ENCODE measurements around the gene OTUB1. TPM values are rescaled to one million over a fixed set of nuclear protein-coding genes. Genes with fewer than 3 reads are reported as not detected.
"Not testable (repeated sequence)": the region's sequence is repeated elsewhere in the genome, so short reads cannot be mapped to it uniquely, and the experiment has no call there.

OTUB1 gene
- total RNA-seq, 4 donors from 2014 or later, result 35.0 to 86.7 (median 50.4) TPM

GRCh38 chr11:64043545-64043944 is 57.3 kb downstream of the OTUB1 start:
- Histone ChIP-seq H3K4me1 (peaks cover 0 to 77% (median 19%) of the 10 kb centered on the region in 4 donors), H3K27ac (peak overlapping the region in 2 of 4 donors; percentile 66 to 82), H3K9me3 (no peaks in the 10 kb centered on the region), H3K27me3 (no peaks in the 10 kb centered on the region), H3K4me3 (no peak overlapping the region), H3K36me3 (no peaks in the 10 kb centered on the region)
- TF ChIP-seq POLR2A (IDR thresholded peaks at IDR 0.05) (no peak), EP300 (IDR thresholded peaks at IDR 0.05) (no peak), CTCF (IDR thresholded peaks at IDR 0.05) (no peak)
- DNase-seq (ENCODE audit: low spot score in 2 of 2), result no peak
- WGBS, 2 donors, result 78 to 83% methylated on average over 5 of the region's 5 CpGs

- Histone ChIP-seq H3K36me3 (no peaks in the 10 kb centered on the region), H3K9me3 (no peaks in the 10 kb centered on the region), H3K27me3 (no peaks in the 10 kb centered on the region), H3K4me1 (peaks cover 0 to 78% (median 24%) of the 10 kb centered on the region in 4 donors), H3K27ac (peak overlapping the region in 3 of 4 donors; percentile 29 to 87 (median 79)), H3K4me3 (no peak overlapping the region)
- no peak for DNase-seq (ENCODE audit: low spot score in 2 of 2)
- TF ChIP-seq POLR2A (IDR thresholded peaks at IDR 0.05), result no peak
- peak in 1 of 2 donors; percentile 61 for TF ChIP-seq EP300 (IDR thresholded peaks at IDR 0.05)
- no peak for TF ChIP-seq CTCF (IDR thresholded peaks at IDR 0.05)
- WGBS, 2 donors, result 25 to 40% methylated on average over 9 to 17 of the region's 18 CpGs
These were observed 58.6 kb downstream of the OTUB1 start for GRCh38 chr11:64044730-64045393.

DNA sequence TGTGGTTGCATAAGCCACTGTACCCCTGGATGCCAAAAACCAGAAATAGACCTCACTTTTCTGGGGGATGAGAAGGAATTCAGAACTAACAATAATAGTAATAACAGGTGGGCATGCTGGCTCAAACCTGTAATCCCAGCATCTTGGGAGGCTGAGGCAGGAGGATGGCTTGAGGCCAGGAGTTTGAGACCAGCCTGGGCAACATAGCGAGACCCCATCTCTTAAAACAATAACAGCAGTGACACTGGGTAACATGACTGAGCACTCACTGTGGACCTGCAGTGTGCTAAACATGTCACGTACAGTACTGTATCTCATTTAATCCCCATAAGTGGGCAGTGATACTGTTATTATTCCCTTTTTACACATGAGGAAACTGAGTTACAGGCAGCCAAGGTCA is 59.5 kb downstream of the OTUB1 start:
- H3K27ac ChIP-seq, result peak overlapping the region in 2 of 4 donors; percentile 79 to 87
- H3K4me1 ChIP-seq, result peaks cover 0 to 77% (median 24%) of the 10 kb centered on the region in 4 donors
- TF ChIP-seq EP300 (IDR thresholded peaks at IDR 0.05) (no peak), POLR2A (IDR thresholded peaks at IDR 0.05) (no peak), CTCF (IDR thresholded peaks at IDR 0.05) (no peak)

DNA sequence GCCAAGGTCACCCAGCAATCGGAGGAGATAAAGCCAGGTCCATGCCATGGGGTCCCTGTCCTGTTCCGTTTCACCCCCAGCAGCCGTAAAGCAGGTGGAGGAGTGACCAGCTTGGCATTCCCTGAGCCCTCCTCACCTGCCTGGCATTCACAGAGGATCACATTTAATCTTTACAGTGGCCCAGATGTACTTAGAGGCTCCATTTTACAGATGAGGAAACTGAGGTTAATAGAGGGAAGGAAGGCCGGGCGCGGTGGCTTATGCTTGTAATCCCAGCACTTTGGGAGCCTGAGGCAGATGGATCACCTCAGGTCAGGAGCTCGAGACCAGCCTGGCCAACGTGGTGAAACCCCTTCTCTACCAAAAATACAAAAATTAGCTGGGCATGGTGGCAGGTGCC is 61.1 kb downstream of the OTUB1 start:
- DNase-seq (ENCODE audit: low spot score in 2 of 2); H3K36me3 ChIP-seq; H3K27me3 ChIP-seq; H3K4me3 ChIP-seq; H3K9me3 ChIP-seq: not testable (repeated sequence)
- 73 to 87% methylated on average over 7 to 8 of the region's 8 CpGs for WGBS, 2 donors
- Histone ChIP-seq H3K27ac (peak overlapping the region in 2 of 4 donors; percentile 79 to 87), H3K4me1 (peaks cover 0 to 60% (median 21%) of the 10 kb centered on the region in 4 donors)

More for the DNA sequence above, 59.5 kb downstream of the OTUB1 start:
- DNase-seq (ENCODE audit: low spot score in 2 of 2), result no peak
- 77 to 94% methylated on average over 2 of the region's 2 CpGs for WGBS, 2 donors
- Histone ChIP-seq H3K27me3 (no peaks in the 10 kb centered on the region), H3K9me3 (no peaks in the 10 kb centered on the region), H3K4me3 (no peak overlapping the region), H3K36me3 (no peaks in the 10 kb centered on the region)

Small RNAs within 50 kb of the gene (small RNA-seq; reads per million reads assigned to genes)
- not detected for gene RNU6-45P

Other genes with a start within 250 kb of the OTUB1 start
- gene ZFTA, start 217.7 kb upstream of the OTUB1 start, total RNA-seq, result 10 to 100 TPM; 19.4 to 25.1 (median 23.8) TPM
- gene SPINDOC, start 173.0 kb upstream of the OTUB1 start, total RNA-seq, result 10 to 100 TPM in 2 of 4 donors, 1 to 10 TPM in 2; 5.5 to 14.7 (median 10.0) TPM
- 10 to 100 TPM; 22.1 to 32.1 (median 23.6) TPM for gene MARK2, start 147.3 kb upstream of the OTUB1 start, total RNA-seq
- gene RCOR2, start 69.3 kb upstream of the OTUB1 start, total RNA-seq, result 1 to 10 TPM in 1 of 4 donors, under 1 TPM in 1, not detected in 2; 0.22 to 1.6 TPM
- gene NAA40, start 47.4 kb upstream of the OTUB1 start, total RNA-seq, result 10 to 100 TPM in 1 of 4 donors, 1 to 10 TPM in 3; 4.9 to 13.5 (median 5.6) TPM
- 100 to 1,000 TPM; 337 to 421 (median 383) TPM for gene COX8A, start 11.8 kb upstream of the OTUB1 start, total RNA-seq
- 1 to 10 TPM in 1 of 4 donors, under 1 TPM in 3; 0.39 to 2.1 (median 0.52) TPM for gene FLRT1, start 49.5 kb downstream of the OTUB1 start, total RNA-seq
- 10 to 100 TPM; 30.6 to 45.0 (median 35.0) TPM for gene MACROD1, start 179.7 kb downstream of the OTUB1 start, total RNA-seq
- gene STIP1, start 199.7 kb downstream of the OTUB1 start, total RNA-seq, result 100 to 1,000 TPM in 1 of 4 donors, 10 to 100 TPM in 3; 53.3 to 109 (median 79.8) TPM
- 10 to 100 TPM; 17.2 to 83.1 (median 29.6) TPM for gene FERMT3, start 220.3 kb downstream of the OTUB1 start, total RNA-seq
- gene TRPT1, start 239.7 kb downstream of the OTUB1 start, total RNA-seq, result 10 to 100 TPM; 64.9 to 74.7 (median 68.7) TPM
- gene NUDT22, start 239.8 kb downstream of the OTUB1 start, total RNA-seq, result 10 to 100 TPM; 33.0 to 83.7 (median 60.2) TPM
- gene DNAJC4, start 244.1 kb downstream of the OTUB1 start, total RNA-seq, result 10 to 100 TPM; 20.1 to 42.0 (median 25.8) TPM
- gene VEGFB, start 248.1 kb downstream of the OTUB1 start, total RNA-seq, result 100 to 1,000 TPM in 2 of 4 donors, 10 to 100 TPM in 2; 84.3 to 129 (median 109) TPM

Data from tibial nerve (tissue), 4 donors.